ENCODE data around the gene MAP4K5.

GRCh38 chr14:50521912-50522341, 10.4 kb downstream of the MAP4K5 start:
- TF ChIP-seq POLR2AphosphoS5 (IDR thresholded peaks at IDR 0.05) = no peak
- TF ChIP-seq CTCF (IDR thresholded peaks at IDR 0.05) = no peak
